Measurements from ENCODE around the gene NLRP1.

DNA sequence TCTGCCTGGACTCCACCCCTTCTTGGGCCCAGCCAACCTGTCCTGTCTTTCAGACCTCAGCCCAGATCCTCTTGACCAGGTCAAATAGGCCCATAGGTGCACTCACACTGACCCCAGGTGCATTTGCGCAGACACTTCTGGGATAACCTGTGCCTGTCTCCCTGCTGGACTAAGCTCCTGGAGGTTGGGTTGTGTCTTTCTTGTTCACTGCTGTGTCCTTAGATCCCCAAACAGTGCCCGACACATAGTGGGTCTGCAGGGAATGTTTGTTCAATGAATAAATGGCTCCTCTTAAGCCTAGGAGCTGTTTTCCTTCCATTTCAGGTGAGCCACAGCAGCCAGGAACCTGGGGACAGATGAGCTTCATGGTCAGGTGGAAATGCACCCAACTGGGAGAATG lies 48.9 kb downstream of the NLRP1 start:
- TF ChIP-seq, protein P1, sequence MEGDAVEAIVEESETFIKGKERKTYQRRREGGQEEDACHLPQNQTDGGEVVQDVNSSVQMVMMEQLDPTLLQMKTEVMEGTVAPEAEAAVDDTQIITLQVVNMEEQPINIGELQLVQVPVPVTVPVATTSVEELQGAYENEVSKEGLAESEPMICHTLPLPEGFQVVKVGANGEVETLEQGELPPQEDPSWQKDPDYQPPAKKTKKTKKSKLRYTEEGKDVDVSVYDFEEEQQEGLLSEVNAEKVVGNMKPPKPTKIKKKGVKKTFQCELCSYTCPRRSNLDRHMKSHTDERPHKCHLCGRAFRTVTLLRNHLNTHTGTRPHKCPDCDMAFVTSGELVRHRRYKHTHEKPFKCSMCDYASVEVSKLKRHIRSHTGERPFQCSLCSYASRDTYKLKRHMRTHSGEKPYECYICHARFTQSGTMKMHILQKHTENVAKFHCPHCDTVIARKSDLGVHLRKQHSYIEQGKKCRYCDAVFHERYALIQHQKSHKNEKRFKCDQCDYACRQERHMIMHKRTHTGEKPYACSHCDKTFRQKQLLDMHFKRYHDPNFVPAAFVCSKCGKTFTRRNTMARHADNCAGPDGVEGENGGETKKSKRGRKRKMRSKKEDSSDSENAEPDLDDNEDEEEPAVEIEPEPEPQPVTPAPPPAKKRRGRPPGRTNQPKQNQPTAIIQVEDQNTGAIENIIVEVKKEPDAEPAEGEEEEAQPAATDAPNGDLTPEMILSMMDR (IDR thresholded peaks at IDR 0.05), result no peak
- no peak for TF ChIP-seq EZH2 (IDR thresholded peaks at IDR 0.05)
- TF ChIP-seq EZH2phosphoT487 (IDR thresholded peaks at IDR 0.05), result no peak

Data from neural progenitor cell (in vitro differentiated cells).